Stimulated activated CD8-positive, alpha-beta memory T cell treated with anti-CD3 and anti-CD28 coated beads, Interleukin-12 subunit alpha, Interleukin-12 subunit beta, amount 100 ng/mL, for 1 hour (primary cell): ENCODE results near the gene L3MBTL4.
"Not testable (repeated sequence)": the region's sequence is repeated elsewhere in the genome, so short reads cannot be mapped to it uniquely, and the experiment has no call there.

Source experiments
- DNase-seq: peaks from one replicate; pipeline ENCODE4 v3.0.0-alpha.2; 2020; ENCODE audit warnings: low read depth

Gene L3MBTL4

GRCh38 chr18:6174983-6175745 lies 239.5 kb downstream of the L3MBTL4 start:
- no peak for DNase-seq

- DNase-seq, result no peak
Measured at GRCh38 chr18:6170604-6171003, 244.1 kb downstream of the L3MBTL4 start.

GRCh38 chr18:6161549-6161948 lies 253.2 kb downstream of the L3MBTL4 start:
- DNase-seq, result no peak

GRCh38 chr18:6159426-6159825 lies 255.3 kb downstream of the L3MBTL4 start:
- no peak for DNase-seq

- DNase-seq, result no peak
Measured at GRCh38 chr18:6158958-6159357, 255.8 kb downstream of the L3MBTL4 start.

GRCh38 chr18:6156446-6156845 lies 258.3 kb downstream of the L3MBTL4 start:
- no peak for DNase-seq

- DNase-seq, result no peak
Measured at GRCh38 chr18:6155707-6156106, 259.0 kb downstream of the L3MBTL4 start.

- no peak for DNase-seq
Measured at GRCh38 chr18:6150430-6150829, 264.3 kb downstream of the L3MBTL4 start.

GRCh38 chr18:6146307-6146661 lies 268.4 kb downstream of the L3MBTL4 start:
- DNase-seq, result no peak

GRCh38 chr18:6145645-6146306 lies 268.9 kb downstream of the L3MBTL4 start:
- no peak for DNase-seq

GRCh38 chr18:6139007-6139406 lies 275.7 kb downstream of the L3MBTL4 start:
- DNase-seq, result no peak

GRCh38 chr18:6135901-6136300 lies 278.8 kb downstream of the L3MBTL4 start:
- not testable (repeated sequence) for DNase-seq

- DNase-seq, result not testable (repeated sequence)
Measured at GRCh38 chr18:6135029-6135428, 279.7 kb downstream of the L3MBTL4 start.

- no peak for DNase-seq
Measured at GRCh38 chr18:6132751-6133368, 281.9 kb downstream of the L3MBTL4 start.

GRCh38 chr18:6120820-6121279 lies 293.9 kb downstream of the L3MBTL4 start:
- DNase-seq, result no peak

GRCh38 chr18:6119761-6120160 lies 294.9 kb downstream of the L3MBTL4 start:
- DNase-seq, result no peak

GRCh38 chr18:6118080-6118479 lies 296.6 kb downstream of the L3MBTL4 start:
- no peak for DNase-seq

GRCh38 chr18:6115710-6116109 lies 299.0 kb downstream of the L3MBTL4 start:
- no peak for DNase-seq

- no peak for DNase-seq
Measured at GRCh38 chr18:6113650-6114049, 301.1 kb downstream of the L3MBTL4 start.

- no peak for DNase-seq
Measured at GRCh38 chr18:6111726-6112125, 303.0 kb downstream of the L3MBTL4 start.

GRCh38 chr18:6109743-6110142 lies 305.0 kb downstream of the L3MBTL4 start:
- DNase-seq, result no peak

GRCh38 chr18:6107794-6108193 lies 306.9 kb downstream of the L3MBTL4 start:
- DNase-seq, result no peak

GRCh38 chr18:6106091-6106685 lies 308.5 kb downstream of the L3MBTL4 start:
- no peak for DNase-seq
